NCI-H2107 (cell line): ENCODE measurements around the gene MAPKAPK5.
"Not testable (repeated sequence)": the region's sequence is repeated elsewhere in the genome, so short reads cannot be mapped to it uniquely, and the experiment has no call there.

Experiments
- DNase-seq: peaks from one replicate; lab custom pipeline; 2025; lab: John Stamatoyannopoulos, UW

The MAPKAPK5 gene

GRCh38 chr12:111841750-111842555, at the start of gene MAPKAPK5:
Gene MAPKAPK5, plus strand, starts transcription at chr12:111842228. Its CDS starts 506 bp downstream, at chr12:111842734.
- DNase-seq = peak; percentile 93

DNA sequence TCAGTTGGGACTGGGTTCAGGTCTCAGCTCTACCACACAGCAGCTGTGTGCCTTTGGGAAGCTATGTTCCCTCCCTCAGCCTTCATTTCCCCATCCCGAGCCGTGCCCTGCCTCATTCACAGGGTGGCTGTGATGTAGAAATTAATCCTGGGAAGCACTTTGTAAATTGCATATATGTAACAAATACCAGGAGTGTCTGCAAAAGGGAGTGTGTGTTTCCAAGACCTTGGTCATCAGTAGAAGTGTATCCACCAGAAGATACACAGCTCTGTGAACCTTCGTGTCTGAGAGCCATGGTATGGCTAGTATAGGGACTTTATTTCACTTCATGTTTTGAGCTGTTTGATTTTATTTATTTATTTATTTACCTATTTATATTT, 49.2 kb upstream of the MAPKAPK5 start:
- DNase-seq = no peak

GRCh38 chr12:111798182-111798581, 43.8 kb upstream of the MAPKAPK5 start:
- no peak for DNase-seq

GRCh38 chr12:111799758-111800157, 42.3 kb upstream of the MAPKAPK5 start:
- DNase-seq = no peak

DNA sequence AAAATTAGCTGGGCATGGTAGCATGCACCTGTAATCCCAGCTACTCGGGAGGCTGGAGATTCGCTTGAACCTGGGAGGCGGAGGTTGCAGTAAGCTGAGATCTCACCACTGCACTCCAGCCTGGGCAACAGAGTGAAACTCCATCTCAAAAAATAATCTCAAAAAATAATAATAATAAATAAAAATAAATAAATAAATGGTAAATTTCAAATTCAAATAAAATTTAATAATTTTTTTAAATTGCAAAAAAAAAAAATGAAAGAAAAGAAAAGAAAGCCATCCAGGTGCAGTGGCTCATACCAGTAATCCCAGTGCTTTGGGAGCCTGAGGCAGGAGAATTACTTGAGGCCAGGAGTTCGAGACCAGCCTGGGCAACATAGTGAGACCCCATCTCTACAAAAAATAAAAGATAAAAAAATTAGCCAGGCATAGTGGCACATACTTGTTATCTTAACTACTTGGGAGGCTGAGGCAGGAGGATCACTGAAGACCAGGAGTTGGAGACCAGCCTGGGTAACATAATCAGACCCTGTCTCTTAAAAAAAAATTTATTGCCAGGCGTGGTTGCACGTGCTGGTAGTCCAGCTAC, 38.9 kb upstream of the MAPKAPK5 start:
- DNase-seq = no peak

DNA sequence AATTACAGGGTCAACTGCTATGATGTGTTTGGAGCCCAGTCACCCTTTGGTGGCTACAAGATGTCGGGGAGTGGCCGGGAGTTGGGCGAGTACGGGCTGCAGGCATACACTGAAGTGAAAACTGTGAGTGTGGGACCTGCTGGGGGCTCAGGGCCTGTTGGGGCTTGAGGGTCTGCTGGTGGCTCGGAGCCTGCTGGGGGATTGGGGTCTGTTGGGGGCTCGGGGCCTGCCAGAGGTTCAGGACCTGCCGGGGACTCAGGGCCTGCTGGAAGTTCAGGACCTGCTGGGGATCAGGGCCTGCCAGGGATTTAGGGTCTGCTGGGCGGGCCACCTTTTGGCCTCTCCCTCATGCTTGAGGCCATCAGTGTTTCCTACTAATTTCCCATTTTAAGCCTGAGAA, 38.2 kb upstream of the MAPKAPK5 start:
- DNase-seq = no peak

DNA sequence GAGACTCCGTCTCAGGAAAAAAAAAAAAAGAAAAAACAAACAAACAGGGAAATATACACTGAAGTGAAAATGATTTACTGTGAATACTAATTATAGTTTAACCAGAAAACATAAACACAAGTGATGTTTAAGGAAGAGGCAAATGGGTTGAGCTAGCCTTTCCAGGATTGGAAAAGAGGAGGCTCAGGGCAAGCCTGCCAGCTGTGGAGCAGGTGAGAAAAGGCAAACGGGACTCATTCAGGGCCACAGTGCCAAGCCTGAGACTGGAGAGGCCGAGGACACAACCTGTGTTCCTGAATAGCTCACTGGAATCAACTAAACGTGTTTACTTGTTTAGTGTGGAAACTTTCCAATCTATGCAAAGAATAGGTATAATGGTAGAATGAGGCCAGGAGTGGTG, 35.7 kb upstream of the MAPKAPK5 start:
- DNase-seq = no peak

DNA sequence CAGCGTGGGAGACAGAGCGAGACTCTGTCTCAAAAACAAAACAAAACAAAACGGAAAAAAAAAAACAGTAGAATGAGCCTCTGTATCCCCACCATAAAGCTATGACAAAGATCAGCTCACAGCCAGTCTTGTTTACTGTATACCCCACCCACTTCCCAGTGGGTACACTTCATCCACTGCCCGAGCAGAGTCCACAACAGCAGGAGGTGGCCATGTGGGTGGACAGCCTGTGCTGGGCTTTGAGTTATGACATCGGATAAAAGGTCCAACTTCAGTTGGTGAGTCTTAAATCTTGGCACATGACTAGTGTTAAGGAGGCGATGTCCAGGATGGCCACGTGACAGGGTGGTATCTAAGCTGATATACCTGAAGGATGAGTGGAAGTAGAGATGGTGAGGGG, 34.8 kb upstream of the MAPKAPK5 start:
- no peak for DNase-seq

DNA sequence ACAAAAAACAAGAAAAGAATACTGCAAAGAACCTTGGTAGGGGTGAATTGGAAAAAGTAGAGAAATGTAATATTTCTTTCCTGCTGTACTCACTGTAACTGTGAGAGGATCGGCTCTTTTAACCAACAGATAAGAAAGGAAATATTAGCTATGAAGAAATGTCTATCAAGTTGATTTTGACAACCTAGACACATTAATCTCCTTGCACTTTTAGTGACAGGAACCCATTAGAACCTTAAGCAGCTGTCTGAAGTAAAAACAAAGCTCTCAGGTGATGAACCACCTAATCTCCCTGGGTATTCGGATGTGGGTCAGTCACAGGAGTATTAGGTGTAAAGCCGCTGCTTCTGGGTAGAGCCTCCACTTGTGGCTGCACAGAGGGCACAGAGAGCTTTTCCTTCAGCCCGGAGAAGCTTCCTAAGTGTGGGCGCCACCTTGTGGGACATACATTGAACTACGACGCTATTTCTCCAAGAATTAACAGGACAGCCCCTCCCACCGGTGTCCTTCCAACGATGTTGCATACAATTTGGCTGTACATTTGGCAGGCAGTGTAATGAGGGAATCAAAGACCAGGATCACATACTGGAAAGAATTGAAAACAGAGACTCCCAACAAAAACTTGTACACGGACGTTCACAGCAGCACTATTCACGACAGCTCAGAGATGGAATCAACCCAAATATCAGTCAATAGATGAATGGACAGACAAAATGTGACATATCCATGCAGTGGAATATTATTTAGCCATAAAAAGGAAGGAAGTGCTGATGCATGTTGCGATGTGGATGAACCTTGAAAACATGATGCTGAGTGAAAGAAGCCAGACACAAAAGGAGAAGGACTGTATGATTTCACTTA, 28.9 kb upstream of the MAPKAPK5 start:
- DNase-seq = peak; percentile 83

DNA sequence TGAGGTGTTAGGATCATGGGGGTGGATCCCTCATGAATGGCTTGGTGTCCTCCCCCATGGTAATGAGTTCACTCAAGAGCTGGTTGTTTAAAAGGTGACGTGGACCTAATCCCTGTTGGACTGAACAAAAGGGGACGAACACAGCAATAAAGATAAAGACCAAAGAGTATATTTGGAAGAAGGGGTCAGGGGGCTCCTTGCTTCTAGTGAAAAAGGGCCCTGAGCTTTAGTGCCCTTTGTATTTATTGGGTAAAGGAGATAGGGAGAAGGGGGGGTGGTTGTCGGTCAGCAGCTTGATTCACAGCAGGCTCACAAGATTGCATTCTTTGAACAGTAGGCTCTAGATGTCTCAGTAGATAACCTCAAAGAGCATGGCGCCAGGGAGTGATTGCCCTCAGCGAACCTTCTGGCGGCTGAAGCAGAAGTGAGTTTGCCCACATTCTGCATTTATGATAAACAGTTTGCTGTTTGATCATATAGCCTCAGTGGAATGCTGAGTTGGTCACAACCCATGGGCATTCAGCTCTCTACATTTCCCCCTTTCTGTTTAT, 25.9 kb upstream of the MAPKAPK5 start:
- DNase-seq = no peak

GRCh38 chr12:111816898-111817297, 25.1 kb upstream of the MAPKAPK5 start:
- peak; percentile 72 for DNase-seq

DNA sequence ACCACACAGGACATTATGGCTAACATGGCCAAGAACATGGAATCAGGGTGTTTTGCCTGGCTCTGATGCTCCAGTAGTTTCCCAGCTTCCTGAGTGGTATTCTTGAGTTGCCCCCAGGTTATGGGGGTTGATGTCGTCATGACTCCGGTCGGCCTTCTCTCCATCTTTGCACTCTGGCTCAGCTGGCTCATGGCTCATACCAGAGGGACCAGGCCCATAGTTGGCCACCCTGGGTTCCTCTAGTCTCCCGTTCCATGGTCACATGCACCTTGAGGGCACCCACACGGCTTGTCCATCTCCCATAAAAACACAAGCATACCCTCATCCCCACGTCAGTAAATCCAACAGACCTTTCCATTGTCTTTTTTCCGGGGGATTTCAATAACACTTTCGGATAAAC, 23.7 kb upstream of the MAPKAPK5 start:
- DNase-seq = no peak

DNA sequence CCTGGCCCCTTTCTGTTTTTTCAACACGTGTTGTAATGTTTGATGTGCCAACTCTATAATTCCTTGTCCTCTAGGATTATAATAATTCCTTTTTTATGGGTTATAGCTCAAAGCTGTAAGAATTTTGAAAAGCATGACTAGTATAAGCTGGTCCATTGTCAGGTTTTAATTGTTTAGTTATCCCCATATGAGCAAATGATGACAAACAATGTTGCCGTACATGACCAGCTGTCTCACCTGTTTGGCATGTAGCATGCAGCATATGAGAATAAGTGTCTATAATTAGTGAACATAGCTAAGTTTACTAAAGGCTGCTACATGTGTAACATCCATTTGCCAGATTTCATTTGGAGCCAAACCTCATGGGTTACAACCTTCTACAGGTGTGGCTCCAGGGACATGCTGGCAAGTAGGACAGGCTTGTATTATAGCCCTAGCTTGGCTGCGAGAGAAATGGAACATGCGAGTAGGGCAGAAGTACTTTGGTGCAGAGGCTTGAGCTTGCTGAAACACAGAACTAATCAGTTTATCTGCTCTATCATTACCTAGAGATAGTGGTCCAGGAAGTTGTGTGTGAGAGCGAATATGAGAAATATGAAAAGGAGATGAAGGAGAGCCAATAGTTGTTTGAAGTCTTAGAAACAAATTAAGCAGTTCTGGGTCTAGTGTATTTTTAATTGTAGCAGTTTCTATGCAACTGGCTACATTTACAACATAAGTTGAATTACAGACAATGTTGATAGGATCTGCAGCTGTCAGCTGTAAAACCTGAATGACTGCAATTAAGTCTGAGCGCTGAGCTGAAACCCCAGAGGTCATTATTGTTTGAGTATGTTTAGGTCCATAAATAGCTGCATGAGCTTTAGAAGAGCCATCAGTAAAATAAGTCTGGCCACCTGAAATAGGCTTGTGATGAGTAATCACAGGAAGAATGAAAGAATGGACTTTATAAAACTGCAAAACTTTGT, 22.6 kb upstream of the MAPKAPK5 start:
- DNase-seq = no peak

DNA sequence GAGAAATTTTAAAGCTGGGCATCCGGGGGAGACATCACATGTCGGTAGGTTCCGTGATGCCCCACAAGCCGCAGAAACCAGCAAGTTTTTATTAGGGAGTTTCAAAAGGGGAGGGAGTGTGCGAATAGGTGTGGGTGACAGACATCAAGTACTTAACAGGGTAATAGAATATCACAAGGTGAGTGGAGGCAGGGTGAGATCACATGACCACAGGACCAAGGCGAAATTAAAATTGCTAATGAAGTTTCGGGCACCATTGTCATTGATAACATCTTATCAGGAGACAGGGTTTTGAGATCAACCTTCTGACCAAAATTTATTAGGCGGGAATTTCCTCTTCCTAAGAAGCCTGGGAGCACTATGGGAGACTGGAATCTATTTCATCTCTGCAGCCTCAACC, 21.2 kb upstream of the MAPKAPK5 start:
- not testable (repeated sequence) for DNase-seq

DNA sequence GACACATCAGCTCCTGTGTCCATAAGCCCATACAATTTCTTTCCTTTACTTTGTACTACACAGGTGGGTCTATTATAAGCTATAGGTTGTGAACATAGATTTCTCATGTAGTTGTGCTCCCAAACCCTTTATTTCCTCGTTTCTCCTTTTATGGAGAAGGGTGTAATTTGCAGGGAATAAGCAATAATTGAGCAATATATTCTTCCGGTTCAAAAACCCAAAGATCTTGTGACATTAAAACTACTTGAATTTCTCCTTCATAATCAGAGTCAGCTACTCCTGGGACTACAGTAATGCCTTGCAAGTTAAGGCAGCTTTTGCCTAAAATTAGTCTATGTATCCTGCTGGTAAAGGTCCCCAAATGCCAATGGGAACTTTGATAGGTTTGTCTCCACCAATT, 19.1 kb upstream of the MAPKAPK5 start:
- DNase-seq = no peak

- no peak for DNase-seq
These were observed 18.1 kb upstream of the MAPKAPK5 start for GRCh38 chr12:111823891-111824290.

DNA sequence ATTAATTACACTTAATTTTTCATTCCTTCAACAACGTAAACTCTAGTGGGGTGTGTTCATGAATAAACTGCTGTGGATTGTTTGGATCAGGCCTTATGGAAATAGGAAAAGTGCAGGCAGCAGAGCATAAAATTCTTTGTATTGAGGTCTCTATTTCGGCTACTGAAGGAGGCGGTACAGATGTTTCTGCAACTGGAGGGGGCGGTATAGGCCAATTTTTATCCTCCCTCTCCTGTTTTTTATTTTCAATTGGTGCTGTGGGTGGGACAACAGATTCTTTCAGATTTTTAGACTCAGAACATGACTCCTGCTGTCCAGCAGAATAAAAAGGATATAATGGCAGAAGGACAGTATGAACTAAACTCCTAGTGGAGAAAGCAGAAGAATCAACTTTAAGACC, 17.7 kb upstream of the MAPKAPK5 start:
- not testable (repeated sequence) for DNase-seq

DNA sequence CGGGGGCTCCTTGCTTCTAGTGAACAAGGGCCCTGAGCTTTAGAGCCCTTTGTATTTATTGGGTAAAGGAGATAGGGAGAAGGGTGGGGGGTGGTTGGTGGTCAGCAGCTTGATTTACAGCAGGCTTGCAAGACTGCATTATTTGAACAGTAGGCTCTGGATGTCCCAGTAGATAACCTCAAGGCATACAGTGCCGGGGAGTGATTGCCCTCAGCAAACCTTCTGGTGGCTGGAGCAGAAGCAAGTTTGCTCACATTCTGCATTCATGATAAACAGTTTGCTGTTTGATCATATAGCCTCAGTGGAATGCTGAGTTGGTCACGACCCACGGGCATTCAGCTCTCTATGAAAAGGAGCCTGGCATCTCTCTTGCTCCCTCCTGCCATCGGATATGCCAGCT, 16.5 kb upstream of the MAPKAPK5 start:
- no peak for DNase-seq

GRCh38 chr12:111826316-111826715, 15.7 kb upstream of the MAPKAPK5 start:
- no peak for DNase-seq

GRCh38 chr12:111826992-111827391, 15.0 kb upstream of the MAPKAPK5 start:
- no peak for DNase-seq

DNA sequence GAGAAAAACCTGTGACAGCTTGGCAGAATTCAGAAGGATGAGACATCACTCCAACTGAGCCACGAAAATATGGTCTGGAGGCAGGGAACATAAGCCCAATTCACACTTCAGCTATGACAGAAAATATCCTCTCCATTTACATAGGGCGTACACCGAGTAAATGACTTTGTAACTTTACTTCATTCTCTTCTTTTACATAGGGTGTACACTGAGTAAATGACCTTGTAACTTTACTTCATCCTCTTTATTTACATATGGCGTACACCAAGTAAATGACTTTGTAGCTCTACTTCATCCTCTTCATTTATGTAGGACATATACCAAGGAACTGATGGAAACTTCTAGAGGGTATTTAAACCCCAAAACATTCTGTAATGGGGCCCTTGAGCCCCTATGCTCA, 14.1 kb upstream of the MAPKAPK5 start:
- DNase-seq = no peak
